T-helper 2 cell treated with Interferon-gamma antibody and Interleukin-4, amounts not matched to agents 100 ng/mL and 5 ng/mL, for 36 hours (primary cell): ENCODE measurements around the gene C12orf57. TPM values are rescaled to one million over a fixed set of nuclear protein-coding genes. Genes with fewer than 3 reads are reported as not detected.

Experiments used
- intact Hi-C: fragments of 100-400 bp; cut with micrococcal nuclease; formaldehyde crosslinking; loops from one replicate; pipeline ENCODE4 v1.15.1; 2023
- total RNA-seq: library from RNA; stranded (reverse); gene quantifications from 2 replicates; pipeline ENCODE4 v1.2.3, GENCODE V29; 2022

The C12orf57 gene
- total RNA-seq, 1 donor from 2014 or later = 135 TPM

GRCh38 chr12:6952121-6952862 lies 8.5 kb downstream of the C12orf57 start:
- intact Hi-C loops = no loop called here

- intact Hi-C loops = loop anchor here (1.0 kb wide), 2 partner anchors 8 to 9 kb away; partner anchors contain the start of gene C12orf57
Measured at GRCh38 chr12:6952863-6953441, 9.1 kb downstream of the C12orf57 start.

GRCh38 chr12:6953442-6954315 lies 9.9 kb downstream of the C12orf57 start:
- intact Hi-C loops = loop anchor here (1.0 kb wide), 2 partner anchors 8 to 9 kb away; partner anchors contain the start of gene C12orf57

DNA sequence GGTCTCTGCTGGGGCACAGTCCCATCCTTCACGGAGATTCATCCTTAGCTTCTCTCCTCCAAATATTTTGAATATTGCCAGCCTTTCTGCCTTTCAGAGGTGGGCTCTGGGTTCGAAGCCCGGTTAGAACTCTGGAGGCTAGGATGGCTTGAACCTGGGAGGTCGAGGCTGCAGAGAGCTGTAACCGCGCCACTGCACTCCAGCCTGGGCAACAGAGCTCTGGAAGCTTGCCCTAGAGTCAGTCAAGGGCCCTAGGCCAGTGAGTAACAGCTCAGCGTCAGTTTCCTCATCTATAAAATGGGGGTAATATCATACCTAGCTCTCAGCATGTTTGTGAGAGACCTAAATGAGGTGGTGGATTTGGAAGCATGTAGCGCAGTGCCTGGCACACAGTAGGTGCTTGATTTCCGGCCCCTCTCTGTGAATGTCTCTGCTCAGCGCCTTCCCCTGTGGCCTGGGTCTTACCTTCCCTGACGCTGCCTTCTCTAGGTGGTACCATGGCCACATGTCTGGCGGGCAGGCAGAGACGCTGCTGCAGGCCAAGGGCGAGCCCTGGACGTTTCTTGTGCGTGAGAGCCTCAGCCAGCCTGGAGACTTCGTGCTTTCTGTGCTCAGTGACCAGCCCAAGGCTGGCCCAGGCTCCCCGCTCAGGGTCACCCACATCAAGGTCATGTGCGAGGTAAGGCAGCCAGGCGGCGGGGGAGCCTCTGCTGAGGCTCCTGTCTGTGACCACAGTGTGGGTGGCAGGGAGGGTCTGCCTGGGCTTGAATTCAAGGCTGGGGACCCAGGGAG lies 10.7 kb downstream of the C12orf57 start:
- intact Hi-C loops = no loop called here

GRCh38 chr12:6955108-6956020 lies 11.5 kb downstream of the C12orf57 start:
- intact Hi-C loops = no loop called here

- intact Hi-C loops = no loop called here
Measured at GRCh38 chr12:6956021-6956727, 12.4 kb downstream of the C12orf57 start.

DNA sequence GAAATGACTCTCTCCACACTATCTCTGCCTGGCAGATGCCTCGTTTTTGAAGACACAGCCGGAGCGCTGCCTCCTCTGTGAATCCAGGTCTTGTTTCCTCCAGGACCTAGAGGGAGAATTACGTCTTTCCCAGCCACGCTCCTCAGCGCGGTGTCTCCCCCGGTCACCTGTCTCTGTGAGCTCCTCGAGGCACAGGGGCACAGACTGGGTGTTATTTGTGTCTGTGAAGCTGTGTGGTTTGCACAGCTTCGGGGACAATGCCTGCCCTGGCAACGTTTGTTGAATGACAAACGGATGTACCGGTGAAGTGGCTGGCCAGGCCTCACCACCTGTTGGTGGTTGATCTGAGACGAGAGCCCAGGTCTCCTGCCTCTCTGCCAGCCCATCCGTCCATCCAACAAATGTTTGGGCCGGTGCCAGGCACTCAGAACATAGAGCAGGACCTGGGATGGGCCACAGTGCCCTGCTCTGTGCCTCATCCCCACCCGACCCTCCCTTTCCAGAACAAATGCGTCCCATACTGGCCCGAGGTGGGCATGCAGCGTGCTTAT lies 13.4 kb downstream of the C12orf57 start:
- intact Hi-C loops = no loop called here

DNA sequence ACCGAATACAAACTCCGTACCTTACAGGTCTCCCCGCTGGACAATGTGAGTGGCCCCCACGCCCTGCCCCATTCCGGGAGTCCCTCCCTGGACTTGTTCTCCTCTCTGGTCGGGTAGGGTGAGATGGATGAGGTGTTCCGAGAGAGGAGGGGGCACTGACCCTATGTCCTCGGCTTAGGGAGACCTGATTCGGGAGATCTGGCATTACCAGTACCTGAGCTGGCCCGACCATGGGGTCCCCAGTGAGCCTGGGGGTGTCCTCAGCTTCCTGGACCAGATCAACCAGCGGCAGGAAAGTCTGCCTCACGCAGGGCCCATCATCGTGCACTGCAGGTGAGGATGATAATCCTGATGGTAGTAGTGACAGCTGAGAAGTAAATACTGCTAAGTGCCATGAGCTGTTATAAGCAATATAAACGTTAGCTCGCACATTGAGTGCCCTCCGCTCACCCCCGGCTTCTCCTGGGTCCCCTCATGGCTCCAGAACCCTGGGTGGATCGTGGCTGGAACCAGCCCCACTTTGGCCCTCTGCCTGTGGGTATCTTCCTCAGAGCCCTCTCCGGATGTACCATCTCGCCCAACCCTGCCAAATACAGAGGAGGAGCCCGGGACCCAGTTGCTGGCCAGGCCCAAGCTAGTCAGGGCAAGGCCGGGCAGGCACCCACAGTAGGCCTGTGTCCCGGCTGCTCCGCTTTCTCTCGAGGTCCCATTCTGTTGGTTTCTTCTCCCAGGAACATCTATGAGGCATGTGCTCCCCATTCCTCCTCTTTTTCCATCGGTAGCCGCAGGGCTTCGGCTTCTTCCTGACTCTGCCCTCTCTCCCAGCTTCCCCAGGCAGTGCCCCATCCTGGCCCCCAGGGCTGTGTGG lies 14.2 kb downstream of the C12orf57 start:
- intact Hi-C loops = loop anchor here (2.0 kb wide), 1 partner anchor 67 kb away; no protein-coding TSS in a partner anchor

DNA sequence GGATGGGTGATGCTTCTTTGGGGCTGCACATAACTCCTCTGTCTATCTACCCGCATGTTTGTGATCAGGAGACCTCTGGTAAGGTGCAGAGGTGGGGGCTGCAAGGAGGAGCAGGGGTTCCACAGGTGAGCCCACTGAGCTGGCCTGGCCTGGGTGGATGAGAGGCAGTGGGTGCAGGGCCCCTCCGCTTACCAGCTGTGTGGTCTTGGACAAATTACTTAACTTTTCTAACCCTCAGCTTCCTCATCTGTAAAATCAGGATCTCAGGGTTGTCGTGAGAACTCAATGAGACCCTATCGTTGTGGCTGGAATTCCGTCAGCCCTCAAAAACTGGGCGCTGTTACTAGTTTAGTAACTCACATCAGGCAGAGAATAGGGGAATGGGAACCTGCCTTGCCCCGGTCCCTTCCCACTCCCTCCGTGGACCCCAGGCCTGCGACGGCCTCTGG lies 14.8 kb downstream of the C12orf57 start:
- intact Hi-C loops = loop anchor here (2.0 kb wide), 1 partner anchor 68 kb away; no protein-coding TSS in a partner anchor

DNA sequence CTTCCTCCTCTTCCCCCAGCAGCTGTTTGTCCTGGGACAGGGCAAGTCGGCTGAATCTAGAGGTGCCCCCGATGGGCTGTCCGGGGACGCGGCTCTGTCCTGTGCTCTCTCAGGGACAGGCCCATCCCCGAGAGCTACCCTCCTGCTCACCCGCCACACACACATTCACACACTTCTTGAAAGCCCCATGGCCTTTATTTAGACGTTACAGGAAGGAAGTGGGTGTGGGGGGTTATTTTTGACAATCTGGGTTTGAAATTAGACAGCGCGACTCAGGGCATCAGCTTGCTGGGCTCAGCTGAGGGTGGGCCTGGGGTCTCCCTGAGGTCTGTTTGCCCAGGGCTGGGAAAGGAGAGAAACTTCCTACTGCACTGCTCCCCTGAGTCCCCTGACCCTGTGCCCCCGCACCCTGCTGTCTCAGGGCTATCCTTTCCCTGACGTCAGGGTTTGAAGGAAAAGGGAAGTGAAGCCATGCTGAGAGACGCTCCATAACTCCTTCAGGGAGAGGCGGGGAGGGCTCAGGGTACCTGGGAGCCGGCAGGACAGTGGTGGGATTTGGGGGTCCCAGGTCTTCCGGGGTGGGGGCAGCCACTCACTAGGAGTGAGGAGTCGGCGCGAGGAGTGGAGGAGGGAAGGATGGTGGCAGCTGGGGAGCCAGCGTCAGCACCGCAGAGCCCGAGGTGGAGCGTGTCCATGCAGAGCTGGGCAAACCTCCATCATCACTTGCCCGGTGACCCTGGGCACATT lies 15.4 kb downstream of the C12orf57 start:
- intact Hi-C loops = loop anchor here (2.0 kb wide), 1 partner anchor 68 kb away; no protein-coding TSS in a partner anchor

DNA sequence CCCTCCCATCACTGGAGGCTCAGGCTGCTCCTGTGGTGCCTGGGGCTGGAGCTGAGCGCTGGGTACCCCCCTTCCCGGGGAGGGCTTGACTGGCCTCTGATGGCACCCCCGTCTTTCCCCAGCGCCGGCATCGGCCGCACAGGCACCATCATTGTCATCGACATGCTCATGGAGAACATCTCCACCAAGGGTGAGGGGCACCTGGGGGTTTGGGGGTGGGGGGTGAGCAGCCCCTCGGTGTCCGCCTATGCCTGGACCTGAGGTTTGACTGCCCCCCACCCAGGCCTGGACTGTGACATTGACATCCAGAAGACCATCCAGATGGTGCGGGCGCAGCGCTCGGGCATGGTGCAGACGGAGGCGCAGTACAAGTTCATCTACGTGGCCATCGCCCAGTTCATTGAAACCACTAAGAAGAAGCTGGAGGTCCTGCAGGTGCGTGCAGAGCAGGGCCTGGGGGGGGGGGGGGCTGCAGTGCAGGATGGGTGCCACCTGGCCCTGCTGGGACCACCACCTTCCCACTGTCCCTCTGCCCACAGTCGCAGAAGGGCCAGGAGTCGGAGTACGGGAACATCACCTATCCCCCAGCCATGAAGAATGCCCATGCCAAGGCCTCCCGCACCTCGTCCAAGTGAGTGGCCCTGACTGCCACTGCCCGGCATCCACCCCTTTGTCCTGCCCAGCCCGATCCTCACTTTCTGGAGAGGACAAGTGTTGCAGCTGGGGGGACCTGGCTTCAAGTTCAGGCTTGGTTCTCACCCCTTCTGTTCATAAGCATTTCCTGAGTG lies 16.2 kb downstream of the C12orf57 start:
- intact Hi-C loops = loop anchor here (2.0 kb wide), 1 partner anchor 69 kb away; no protein-coding TSS in a partner anchor

DNA sequence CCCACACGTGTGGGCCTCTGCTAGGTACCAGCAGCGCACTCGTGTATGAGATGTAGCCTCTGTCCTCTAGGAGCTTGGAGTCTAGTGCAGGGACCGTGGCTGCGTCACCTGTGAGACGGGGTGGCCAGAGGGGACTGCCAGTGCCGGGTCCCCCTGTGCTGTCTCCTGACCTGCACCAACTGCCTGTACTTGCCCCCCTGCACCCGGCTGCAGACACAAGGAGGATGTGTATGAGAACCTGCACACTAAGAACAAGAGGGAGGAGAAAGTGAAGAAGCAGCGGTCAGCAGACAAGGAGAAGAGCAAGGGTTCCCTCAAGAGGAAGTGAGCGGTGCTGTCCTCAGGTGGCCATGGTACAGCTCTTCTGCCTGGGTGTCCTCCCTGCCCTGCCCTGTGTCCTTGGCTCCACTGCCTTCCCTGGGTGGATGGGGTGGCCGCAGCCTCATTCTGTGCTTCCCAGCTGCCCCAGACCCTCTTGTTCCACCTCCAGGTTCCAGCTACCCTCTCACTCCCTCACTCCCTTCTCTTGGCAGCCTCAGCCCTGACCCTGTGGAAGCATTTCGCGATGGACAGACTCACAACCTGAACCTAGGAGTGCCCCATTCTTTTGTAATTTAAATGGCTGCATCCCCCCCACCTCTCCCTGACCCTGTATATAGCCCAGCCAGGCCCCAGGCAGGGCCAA lies 16.9 kb downstream of the C12orf57 start:
- intact Hi-C loops = loop anchor here (1.0 kb wide), 1 partner anchor 7 kb away; no protein-coding TSS in a partner anchor

GRCh38 chr12:6961278-6961694 lies 17.5 kb downstream of the C12orf57 start:
- intact Hi-C loops = loop anchor here (1.0 kb wide), 1 partner anchor 8 kb away; no protein-coding TSS in a partner anchor

- intact Hi-C loops = loop anchor here (1.0 kb wide), 1 partner anchor 8 kb away; no protein-coding TSS in a partner anchor
Measured at GRCh38 chr12:6961695-6962284, 18.0 kb downstream of the C12orf57 start.
